Keratinocyte (primary cell): ENCODE measurements around the gene TK1. TPM values are rescaled to one million over a fixed set of nuclear protein-coding genes. Genes with fewer than 3 reads are reported as not detected.

Source experiments
- DNase-seq: peaks from one replicate; pipeline ENCODE4 v3.0.0-alpha.2; 2011; ENCODE audit warnings: low read depth, missing footprints, low spot score
- FAIRE-seq: peaks from 2 replicates; lab custom pipeline; 2011; peaks lifted over from hg19 to GRCh38; lab: Jason Lieb, UNC
- H2AFZ ChIP-seq: 2 replicates; pipeline ENCODE4 v1.6.0; 2012; ENCODE audit warnings: low read length, control low read depth, inconsistent platforms; ENCODE audit not compliant: control insufficient read depth
- H3K27ac ChIP-seq: 2 replicates; pipeline ENCODE4 v1.5.1; 2011; ENCODE audit warnings: low read length; ENCODE audit not compliant: control insufficient read depth, insufficient read depth
- H3K27me3 ChIP-seq: 3 replicates; pipeline ENCODE4 v1.6.0; 2011; ENCODE audit warnings: low read length; ENCODE audit not compliant: control insufficient read depth, insufficient read depth; ENCODE audit errors: extremely low read depth
- H3K36me3 ChIP-seq, 2 experiments: 2 replicates in 1 of 2; 3 replicates in 1 of 2; pipeline ENCODE4 v1.5.1; 2011; ENCODE audit warnings: low read length in 2 of 2, mild to moderate bottlenecking in 1 of 2; ENCODE audit not compliant: control insufficient read depth in 2 of 2, insufficient read depth in 2 of 2; ENCODE audit errors: extremely low read depth in 1 of 2
- H3K4me1 ChIP-seq: 3 replicates; pipeline ENCODE4 v1.5.1; 2011; ENCODE audit warnings: low read length; ENCODE audit not compliant: control insufficient read depth, insufficient read depth; ENCODE audit errors: extremely low read depth
- H3K4me2 ChIP-seq: 3 replicates; pipeline ENCODE4 v1.6.0; 2011; ENCODE audit warnings: low read depth, low read length; ENCODE audit not compliant: control insufficient read depth, insufficient read depth; ENCODE audit errors: extremely low read depth
- H3K4me3 ChIP-seq, 3 experiments: fragments of 200-600 bp in 1 of 3; sonication (generic) in 1 of 3; 2 replicates in 2 of 3; 3 replicates in 1 of 3; pipeline ENCODE4 v1.5.1; 2011 to 2016; ENCODE audit warnings: low read length in 3 of 3, mild to moderate bottlenecking in 3 of 3, control low read depth in 2 of 3, inconsistent platforms in 1 of 3, low read depth in 1 of 3, mixed read lengths in 1 of 3, mixed run types in 1 of 3, moderate library complexity in 1 of 3; ENCODE audit not compliant: control insufficient read depth in 2 of 3, insufficient read depth in 2 of 3; ENCODE audit errors: extremely low read depth in 1 of 3
- H3K79me2 ChIP-seq: 2 replicates; pipeline ENCODE4 v1.6.0; 2012; ENCODE audit warnings: low read length; ENCODE audit not compliant: control insufficient read depth, insufficient read depth
- H3K9ac ChIP-seq: 3 replicates; pipeline ENCODE4 v1.6.0; 2011; ENCODE audit warnings: low read length; ENCODE audit not compliant: control insufficient read depth, insufficient read depth; ENCODE audit errors: extremely low read depth
- H3K9me1 ChIP-seq: 3 replicates; pipeline ENCODE4 v1.6.0; 2011; ENCODE audit warnings: low read length; ENCODE audit not compliant: control insufficient read depth, insufficient read depth; ENCODE audit errors: extremely low read depth
- H3K9me3 ChIP-seq: 2 replicates; pipeline ENCODE4 v1.5.1; 2012; ENCODE audit warnings: low read depth, low read length; ENCODE audit not compliant: control insufficient read depth
- H4K20me1 ChIP-seq: 3 replicates; pipeline ENCODE4 v1.6.0; 2011; ENCODE audit warnings: low read length; ENCODE audit not compliant: control insufficient read depth, insufficient read depth; ENCODE audit errors: extremely low read depth
- CTCF ChIP-seq, 3 experiments: IDR thresholded peaks in 1 of 3; conservative IDR thresholded peaks in 1 of 3; optimal IDR thresholded peaks in 1 of 3; 2 replicates in 2 of 3; 3 replicates in 1 of 3; pipeline versions ENCODE3 to v1.5.1; 2011; ENCODE audit warnings: low read length in 3 of 3, mild to moderate bottlenecking in 3 of 3, moderate library complexity in 2 of 3, control low read depth in 1 of 3, inconsistent platforms in 1 of 3; ENCODE audit not compliant: insufficient read depth in 2 of 3; ENCODE audit errors: extremely low read depth in 1 of 3
- EZH2 ChIP-seq: IDR thresholded peaks from one replicate; pipeline ENCODE4 v1.6.1; 2012; ENCODE audit warnings: inconsistent platforms, mild to moderate bottlenecking, low read length, moderate library complexity
- dilution Hi-C: fragments of 300-500 bp; cut with MboI; formaldehyde crosslinking; loops from one replicate; pipeline ENCODE4 v1.7.0; 2020; ENCODE audit warnings: low sequenced_read_pairs; ENCODE audit not compliant: extremely low pct_ligation_motif_present
- polyA plus RNA-seq, 5 experiments: library from polyadenylated mRNA; depleted of rRNA in 3 of 5; stranded (reverse) in 3 of 5; stranded (forward) in 1 of 5; unstranded in 1 of 5; fragments of >200 nt; gene quantifications; 1 replicate in 1 of 5; 2 replicates in 3 of 5; 3 replicates in 1 of 5; pipeline versions ENCODE4 v1.2.1 to v1.2.3, GENCODE V29; 2011 to 2012; ENCODE audit warnings: missing spikeins in 2 of 5, low read depth in 1 of 5, low replicate concordance in 1 of 5

The TK1 gene
- polyA plus RNA-seq, 1 donor (not counting 4 experiments of a cell fraction or from before 2014, with no cell fraction given): 21.8 TPM

GRCh38 chr17:78142119-78142861, 44.6 kb downstream of the TK1 start:
- Histone ChIP-seq H3K27me3 (peaks cover 8% of the 10 kb centered on the region), H3K36me3 (no peaks in the 10 kb centered on the region), H3K9ac (peak overlapping the region; percentile 76), H3K79me2 (no peaks in the 10 kb centered on the region), H3K4me2 (peak overlapping the region; percentile 66), H3K9me3 (no peaks in the 10 kb centered on the region), H2AFZ (no peak overlapping the region), H3K9me1 (no peaks in the 10 kb centered on the region), H3K27ac (peak overlapping the region; percentile 89), H3K4me1 (peaks cover 41% of the 10 kb centered on the region), H3K4me3 (no peak overlapping the region), H4K20me1 (no peaks in the 10 kb centered on the region)
- TF ChIP-seq EZH2 (no peak), CTCF (optimal IDR thresholded peaks at IDR 0.05 in 1 of 3, IDR thresholded peaks at IDR 0.05 in 1 of 3, conservative IDR thresholded peaks at IDR 0.05 in 1 of 3; ENCODE audit: extremely low read depth in 1 of 3, insufficient read depth in 2 of 3, low read length in 3 of 3) (no peak)
- DNase-seq (peak; percentile 97), FAIRE-seq (peak; percentile 88)
- dilution Hi-C loops: no loop called here

DNA sequence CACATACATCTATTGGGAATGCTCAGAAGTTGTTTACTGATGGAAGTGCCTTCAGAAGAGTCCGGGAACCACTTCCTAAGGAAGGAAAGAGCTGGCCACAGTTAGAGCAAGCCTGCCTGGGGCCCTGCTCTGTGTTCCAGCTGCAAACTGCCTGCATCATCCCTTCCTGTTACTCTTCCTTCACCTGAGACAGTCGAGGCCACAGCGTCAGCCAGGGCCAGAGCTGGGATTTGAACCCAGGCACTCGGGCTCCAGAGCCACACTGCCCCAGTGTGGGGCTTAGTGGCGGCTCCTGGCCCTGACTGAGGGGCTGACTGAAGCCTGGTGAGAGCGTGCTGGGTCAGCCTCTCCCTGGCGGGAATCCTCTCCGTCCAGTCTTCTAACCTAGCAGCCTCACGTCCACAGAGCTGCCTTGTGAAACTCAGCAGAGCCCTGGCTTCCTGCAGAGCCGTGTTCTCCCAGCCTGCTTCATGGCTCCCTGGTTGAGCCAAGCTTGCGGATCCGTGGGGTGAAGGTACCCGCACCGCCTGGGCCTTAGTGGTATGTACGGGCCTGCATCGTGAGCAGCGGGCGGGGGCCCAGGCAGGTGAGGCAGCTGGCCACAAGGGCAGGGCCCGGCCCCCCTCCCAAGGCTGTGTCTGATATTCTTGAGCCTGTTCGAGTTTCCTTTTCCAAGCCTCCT, 45.3 kb downstream of the TK1 start:
- no peaks in the 10 kb centered on the region for H3K79me2 ChIP-seq
- no peaks in the 10 kb centered on the region for H4K20me1 ChIP-seq
- H3K9me3 ChIP-seq: no peaks in the 10 kb centered on the region
- peak overlapping the region; percentile 66 for H3K4me2 ChIP-seq
- no peak for DNase-seq
- H3K36me3 ChIP-seq: no peaks in the 10 kb centered on the region
- H3K9ac ChIP-seq: peak overlapping the region; percentile 76
- H3K9me1 ChIP-seq: no peaks in the 10 kb centered on the region
- H2AFZ ChIP-seq: peak overlapping the region; percentile 63
- no peak for TF ChIP-seq CTCF (optimal IDR thresholded peaks at IDR 0.05 in 1 of 3, IDR thresholded peaks at IDR 0.05 in 1 of 3, conservative IDR thresholded peaks at IDR 0.05 in 1 of 3; ENCODE audit: extremely low read depth in 1 of 3, insufficient read depth in 2 of 3, low read length in 3 of 3)
- no peak for TF ChIP-seq EZH2
- peaks cover 8% of the 10 kb centered on the region for H3K27me3 ChIP-seq
- H3K4me1 ChIP-seq: peaks cover 41% of the 10 kb centered on the region
- FAIRE-seq: no peak
- dilution Hi-C loops: no loop called here
- peak overlapping the region; percentile 89 for H3K27ac ChIP-seq
- peak overlapping the region in 2 of 3 experiments; percentile 9 to 53 for H3K4me3 ChIP-seq
